Activated naive CD8-positive, alpha-beta T cell (primary cell): ENCODE results near the gene F12.
A peak's percentile ranks its signal among the peaks of the same experiment; 100 is the strongest.
"Not testable (repeated sequence)": the region's sequence is repeated elsewhere in the genome, so short reads cannot be mapped to it uniquely, and the experiment has no call there.

ENCODE experiments used
- H3K27ac Mint-ChIP-seq: one replicate; pipeline ENCODE4 v1.8.0; 2021; ENCODE audit warnings: mixed read lengths
- H3K27me3 Mint-ChIP-seq: one replicate; pipeline ENCODE4 v1.8.0; 2021; ENCODE audit warnings: mixed read lengths
- H3K36me3 Mint-ChIP-seq: one replicate; pipeline ENCODE4 v1.8.0; 2021; ENCODE audit warnings: mixed read lengths
- H3K4me1 Mint-ChIP-seq: one replicate; pipeline ENCODE4 v1.8.0; 2021; ENCODE audit warnings: low read depth, mixed read lengths
- H3K4me3 Mint-ChIP-seq: one replicate; pipeline ENCODE4 v1.8.0; 2021; ENCODE audit warnings: mild to moderate bottlenecking, mixed read lengths
- H3K9me3 Mint-ChIP-seq: one replicate; pipeline ENCODE4 v1.8.0; 2021; ENCODE audit warnings: low read depth, mixed read lengths

The F12 gene

DNA sequence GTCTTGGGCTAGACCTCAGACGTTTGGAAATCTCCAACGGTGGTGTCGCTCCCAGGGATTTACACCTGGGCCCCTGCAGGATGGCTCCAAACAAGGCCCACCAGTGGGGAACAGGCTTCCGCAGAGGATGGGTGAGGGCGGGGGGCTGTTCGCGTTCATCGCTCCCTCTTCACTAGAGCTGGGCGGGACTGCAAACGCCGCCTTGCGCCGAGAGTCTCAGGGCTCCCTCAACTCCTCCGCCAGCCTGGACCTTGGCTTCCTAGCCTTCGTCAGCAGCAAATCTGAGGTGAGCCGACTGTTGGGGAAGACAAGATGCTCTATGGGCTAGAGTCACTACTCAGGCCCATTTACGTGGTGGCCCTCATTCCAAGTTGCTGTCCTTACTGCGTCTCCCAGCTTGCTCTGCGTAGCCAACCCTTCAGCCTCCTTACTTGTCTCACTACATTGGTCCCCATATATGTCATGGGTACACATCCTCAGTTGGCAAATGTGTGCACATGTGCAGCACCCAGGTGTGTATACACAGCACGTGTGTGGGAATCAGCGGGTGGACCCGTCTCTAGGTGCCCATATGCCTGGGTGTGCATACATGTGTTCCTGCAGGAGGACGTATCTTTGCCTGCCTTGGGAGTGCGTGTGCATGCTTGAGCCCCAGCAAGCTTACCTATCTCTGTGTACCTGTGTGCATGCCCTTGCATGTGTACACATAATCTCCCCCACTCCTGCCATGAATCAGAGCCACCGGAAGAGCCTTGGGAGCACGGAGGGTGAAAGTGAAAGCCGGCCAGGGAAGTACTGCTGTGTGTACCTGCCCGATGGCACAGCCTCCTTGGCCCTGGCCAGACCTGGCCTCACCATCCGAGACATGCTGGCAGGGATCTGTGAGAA is 41.1 kb downstream of the F12 start:
- Mint-ChIP-seq H3K9me3 (no peaks in the 10 kb centered on the region), H3K4me1 (peaks cover 64% of the 10 kb centered on the region), H3K4me3 (no peak overlapping the region), H3K27me3 (no peaks in the 10 kb centered on the region), H3K36me3 (peaks cover 8% of the 10 kb centered on the region), H3K27ac (peak overlapping the region; percentile 78)

DNA sequence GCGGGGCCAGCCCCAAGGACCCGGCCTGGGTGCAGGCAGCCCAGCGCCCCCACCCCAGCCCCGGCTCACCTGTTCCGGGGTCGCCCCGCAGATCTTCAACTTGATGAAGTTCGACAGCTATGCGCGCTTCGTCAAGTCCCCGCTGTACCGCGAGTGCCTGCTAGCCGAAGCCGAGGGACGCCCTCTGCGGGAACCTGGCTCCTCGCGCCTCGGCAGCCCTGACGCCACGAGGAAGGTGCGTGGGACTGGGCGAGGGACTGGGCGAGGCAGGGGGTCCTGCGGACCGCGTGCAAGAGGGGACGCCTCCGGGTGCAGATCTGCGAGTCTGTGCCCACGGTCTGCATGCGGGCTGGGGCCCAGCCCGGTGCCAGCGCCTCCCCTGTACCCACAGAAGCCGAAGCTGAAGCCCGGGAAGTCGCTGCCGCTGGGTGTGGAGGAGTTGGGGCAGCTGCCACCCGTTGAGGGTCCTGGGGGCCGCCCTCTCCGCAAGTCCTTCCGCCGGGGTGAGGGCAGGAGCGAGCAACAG is 42.0 kb downstream of the F12 start:
- Mint-ChIP-seq H3K27ac (no peak overlapping the region), H3K4me1 (peaks cover 63% of the 10 kb centered on the region), H3K4me3 (no peak overlapping the region), H3K9me3 (no peaks in the 10 kb centered on the region), H3K27me3 (no peaks in the 10 kb centered on the region), H3K36me3 (peaks cover 8% of the 10 kb centered on the region)

DNA sequence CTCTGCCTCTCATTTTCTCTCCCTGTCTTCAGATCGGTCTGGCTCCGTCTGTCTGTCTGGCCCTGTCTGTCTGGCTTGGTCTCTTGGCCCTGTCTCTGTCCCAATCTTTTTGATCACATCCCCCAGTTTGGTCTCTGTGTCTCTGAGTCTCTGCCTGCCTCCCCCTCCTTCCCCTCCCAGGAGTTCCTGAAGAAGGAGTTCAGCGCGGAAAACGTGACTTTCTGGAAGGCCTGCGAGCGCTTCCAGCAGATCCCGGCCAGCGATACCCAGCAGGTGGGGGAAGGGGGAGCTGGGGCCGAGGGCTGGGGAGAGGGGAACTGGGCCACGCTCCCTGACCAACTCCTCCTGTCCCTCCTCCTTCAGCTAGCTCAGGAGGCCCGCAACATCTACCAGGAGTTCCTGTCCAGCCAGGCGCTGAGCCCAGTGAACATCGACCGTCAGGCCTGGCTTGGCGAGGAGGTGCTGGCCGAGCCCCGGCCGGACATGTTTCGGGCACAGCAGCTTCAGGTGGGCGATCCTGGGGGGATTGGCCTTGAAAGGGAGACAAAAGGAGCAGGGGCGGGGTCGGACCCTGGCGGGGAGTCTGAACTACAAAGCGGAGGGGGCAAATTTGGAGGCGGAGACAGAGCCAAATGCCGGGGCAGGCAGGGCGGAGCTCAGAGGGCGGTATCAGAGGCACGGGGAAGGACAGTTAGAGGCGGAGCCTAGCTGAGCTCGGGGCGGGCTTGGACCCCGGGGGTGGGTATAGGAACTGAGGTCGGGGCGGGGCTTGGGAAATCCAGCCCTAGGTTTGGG is 42.6 kb downstream of the F12 start:
- H3K27me3 Mint-ChIP-seq = no peaks in the 10 kb centered on the region
- H3K4me1 Mint-ChIP-seq = peaks cover 64% of the 10 kb centered on the region
- H3K4me3 Mint-ChIP-seq = no peak overlapping the region
- no peaks in the 10 kb centered on the region for H3K9me3 Mint-ChIP-seq
- H3K27ac Mint-ChIP-seq = no peak overlapping the region
- peaks cover 8% of the 10 kb centered on the region for H3K36me3 Mint-ChIP-seq

DNA sequence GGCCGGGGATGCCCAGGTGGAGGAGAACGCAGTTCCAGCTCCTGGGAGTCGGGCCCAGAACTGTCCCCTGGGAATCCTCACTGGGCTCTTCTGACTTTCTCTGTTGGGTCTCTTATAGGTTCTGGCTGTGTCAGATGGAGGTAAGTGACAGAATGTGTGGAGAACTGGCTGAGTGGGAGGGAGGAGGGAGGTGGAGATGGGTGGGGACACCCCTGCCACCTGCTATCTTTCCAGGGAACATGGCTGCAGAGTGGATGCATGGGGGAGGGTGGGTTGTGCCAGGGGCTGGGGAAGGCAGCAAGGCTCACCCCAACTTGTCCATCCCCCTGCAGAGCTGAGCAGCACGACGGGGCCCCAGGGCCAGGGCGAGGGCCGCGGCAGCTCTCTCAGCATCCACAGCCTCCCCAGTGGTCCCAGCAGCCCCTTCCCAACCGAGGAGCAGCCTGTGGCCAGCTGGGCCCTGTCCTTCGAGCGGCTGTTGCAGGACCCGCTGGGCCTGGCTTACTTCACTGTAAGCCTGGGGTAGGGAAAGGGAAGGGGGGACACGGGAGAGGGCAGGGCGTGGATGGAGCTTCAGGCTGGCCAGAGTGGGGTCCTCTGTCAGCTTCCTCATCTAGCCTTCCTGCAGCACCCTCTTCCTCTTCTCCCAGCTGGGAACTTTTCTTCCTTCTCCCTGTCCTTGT is 43.4 kb downstream of the F12 start:
- Mint-ChIP-seq H3K27ac (peak overlapping the region; percentile 54), H3K27me3 (no peaks in the 10 kb centered on the region), H3K4me3 (no peak overlapping the region), H3K4me1 (peaks cover 64% of the 10 kb centered on the region), H3K9me3 (no peaks in the 10 kb centered on the region), H3K36me3 (peaks cover 8% of the 10 kb centered on the region)

- peak overlapping the region; percentile 66 for H3K27ac Mint-ChIP-seq
- H3K9me3 Mint-ChIP-seq = no peaks in the 10 kb centered on the region
- H3K4me1 Mint-ChIP-seq = peaks cover 71% of the 10 kb centered on the region
- no peaks in the 10 kb centered on the region for H3K27me3 Mint-ChIP-seq
- H3K4me3 Mint-ChIP-seq = peak overlapping the region; percentile 49
- peaks cover 8% of the 10 kb centered on the region for H3K36me3 Mint-ChIP-seq
These were observed 45.0 kb downstream of the F12 start for GRCh38 chr5:177364159-177364962.

- H3K36me3 Mint-ChIP-seq = peaks cover 4% of the 10 kb centered on the region
- no peaks in the 10 kb centered on the region for H3K27me3 Mint-ChIP-seq
- H3K4me1 Mint-ChIP-seq = peaks cover 71% of the 10 kb centered on the region
- no peak overlapping the region for H3K27ac Mint-ChIP-seq
- peak overlapping the region; percentile 52 for H3K4me3 Mint-ChIP-seq
- no peaks in the 10 kb centered on the region for H3K9me3 Mint-ChIP-seq
These were observed 45.8 kb downstream of the F12 start for GRCh38 chr5:177363565-177363964.

GRCh38 chr5:177362610-177363507 is 46.5 kb downstream of the F12 start:
- H3K9me3 Mint-ChIP-seq = no peaks in the 10 kb centered on the region
- H3K36me3 Mint-ChIP-seq = no peaks in the 10 kb centered on the region
- H3K4me3 Mint-ChIP-seq = peak overlapping the region; percentile 84
- peaks cover 68% of the 10 kb centered on the region for H3K4me1 Mint-ChIP-seq
- H3K27ac Mint-ChIP-seq = peak overlapping the region; percentile 84
- no peaks in the 10 kb centered on the region for H3K27me3 Mint-ChIP-seq

DNA sequence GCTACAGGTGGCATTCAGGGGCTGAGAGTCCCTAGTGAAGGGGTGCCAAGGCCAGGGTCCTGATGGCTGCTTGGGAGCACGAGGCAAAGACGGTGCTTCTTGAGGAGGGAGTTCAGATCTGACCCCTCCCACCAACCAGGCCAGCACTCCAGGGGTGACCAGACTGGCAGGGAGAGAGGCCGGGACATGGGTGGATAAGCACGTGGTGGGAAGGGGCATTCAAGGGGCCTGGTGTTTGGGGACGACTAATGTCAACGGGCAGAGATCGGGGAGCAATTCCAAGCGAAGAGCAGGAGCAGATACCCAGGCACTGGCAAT is 47.1 kb downstream of the F12 start:
- Mint-ChIP-seq H3K4me3 (peak overlapping the region; percentile 84), H3K27ac (peak overlapping the region; percentile 84), H3K4me1 (peaks cover 73% of the 10 kb centered on the region), H3K36me3 (no peaks in the 10 kb centered on the region), H3K9me3 (no peaks in the 10 kb centered on the region), H3K27me3 (no peaks in the 10 kb centered on the region)

- Mint-ChIP-seq H3K27me3 (no peaks in the 10 kb centered on the region), H3K9me3 (no peaks in the 10 kb centered on the region), H3K36me3 (no peaks in the 10 kb centered on the region), H3K4me1 (peaks cover 78% of the 10 kb centered on the region), H3K4me3 (peak overlapping the region; percentile 84), H3K27ac (peak overlapping the region; percentile 84)
These were observed 47.7 kb downstream of the F12 start for GRCh38 chr5:177361418-177362291.

DNA sequence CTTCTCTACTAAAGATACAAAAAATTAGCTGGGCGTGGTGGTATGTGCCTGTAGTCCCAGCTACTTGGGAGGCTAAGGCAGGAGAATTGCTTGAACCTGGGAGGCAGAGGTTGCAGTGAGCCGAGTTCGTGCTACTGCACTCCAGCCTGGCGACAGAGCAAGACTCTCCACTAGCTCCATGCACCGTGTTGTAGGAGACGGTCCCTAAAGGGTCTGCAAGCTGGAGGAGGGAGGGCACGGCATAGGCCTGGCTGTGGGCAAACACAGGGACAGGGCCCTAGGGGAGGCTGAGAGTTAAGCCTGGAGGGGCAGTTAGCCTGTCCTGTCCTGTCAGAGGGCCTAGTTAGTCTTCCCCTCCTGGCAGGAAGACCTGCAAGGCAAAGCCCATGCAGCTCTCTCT is 48.6 kb downstream of the F12 start:
- H3K27ac Mint-ChIP-seq, H3K36me3 Mint-ChIP-seq, H3K4me3 Mint-ChIP-seq, H3K27me3 Mint-ChIP-seq, H3K9me3 Mint-ChIP-seq: not testable (repeated sequence)
- peaks cover 86% of the 10 kb centered on the region for H3K4me1 Mint-ChIP-seq

DNA sequence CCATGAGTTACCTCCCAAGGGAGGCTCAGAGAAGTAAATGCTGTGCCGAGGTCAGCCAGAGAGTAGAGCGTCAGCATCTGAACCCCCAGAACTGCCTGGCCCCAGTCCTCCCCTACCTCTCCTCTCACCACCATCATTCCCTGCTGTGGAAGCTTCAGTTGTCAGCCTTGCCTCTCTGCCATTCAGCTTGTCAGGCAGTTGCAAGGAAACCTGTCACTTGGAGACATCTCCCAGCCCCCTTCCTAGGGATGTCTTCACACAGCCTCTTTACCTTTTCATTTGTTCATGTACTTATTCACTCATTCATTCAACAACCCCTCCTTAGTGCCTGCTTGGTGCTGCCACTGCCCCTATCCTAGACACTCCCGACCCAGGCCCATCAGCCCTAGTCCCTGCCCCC is 49.5 kb downstream of the F12 start:
- Mint-ChIP-seq H3K4me1 (peaks cover 88% of the 10 kb centered on the region), H3K27ac (peak overlapping the region; percentile 90), H3K27me3 (no peaks in the 10 kb centered on the region), H3K4me3 (peak overlapping the region; percentile 82), H3K36me3 (no peaks in the 10 kb centered on the region), H3K9me3 (no peaks in the 10 kb centered on the region)

DNA sequence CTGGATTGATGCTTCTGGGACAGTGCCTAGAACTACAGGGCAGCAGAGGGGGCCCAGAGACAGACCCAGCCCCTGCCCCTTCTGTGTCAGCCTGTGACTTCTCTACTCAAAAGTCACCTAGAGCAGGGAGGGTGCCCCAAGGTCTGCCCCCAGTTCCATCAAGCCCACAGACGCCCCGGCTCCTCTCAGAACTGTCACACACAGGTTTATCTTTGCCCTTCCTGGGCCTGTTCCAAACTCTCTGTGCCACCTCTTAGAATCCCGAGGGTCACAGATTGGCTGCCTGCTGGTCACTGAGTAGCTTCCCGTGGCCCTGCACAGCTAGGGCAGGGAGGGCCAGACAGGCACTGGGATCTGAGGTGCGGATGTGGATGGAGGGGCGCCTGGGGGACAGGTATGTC is 49.9 kb downstream of the F12 start:
- no peaks in the 10 kb centered on the region for H3K36me3 Mint-ChIP-seq
- no peaks in the 10 kb centered on the region for H3K9me3 Mint-ChIP-seq
- H3K4me1 Mint-ChIP-seq = peaks cover 88% of the 10 kb centered on the region
- H3K4me3 Mint-ChIP-seq = peak overlapping the region; percentile 82
- H3K27me3 Mint-ChIP-seq = no peaks in the 10 kb centered on the region
- peak overlapping the region; percentile 90 for H3K27ac Mint-ChIP-seq

- H3K9me3 Mint-ChIP-seq = no peaks in the 10 kb centered on the region
- H3K27ac Mint-ChIP-seq = peak overlapping the region; percentile 90
- peaks cover 80% of the 10 kb centered on the region for H3K4me1 Mint-ChIP-seq
- no peaks in the 10 kb centered on the region for H3K36me3 Mint-ChIP-seq
- peak overlapping the region; percentile 82 for H3K4me3 Mint-ChIP-seq
- no peaks in the 10 kb centered on the region for H3K27me3 Mint-ChIP-seq
These were observed 51.0 kb downstream of the F12 start for GRCh38 chr5:177358370-177358819.
